GM12864 (cell line): ENCODE results near the gene OLR1.

Experiments used
- DNase-seq: peaks from one replicate; pipeline ENCODE4 v3.0.0-alpha.2; 2011; ENCODE audit warnings: low read depth
- H3K4me3 ChIP-seq: 2 replicates; pipeline ENCODE4 v1.5.1; 2011; ENCODE audit warnings: mild to moderate bottlenecking, low read depth, low read length, control low read depth
- CTCF ChIP-seq: IDR thresholded peaks from 2 replicates; pipeline ENCODE4 v1.5.1; 2011; ENCODE audit warnings: low read depth, mild to moderate bottlenecking, moderate library complexity, low read length, control low read depth, inconsistent platforms; ENCODE audit errors: missing control alignments

OLR1 gene

GRCh38 chr12:10214136-10214894 is 42.4 kb upstream of the OLR1 start:
- no peak for DNase-seq
- H3K4me3 ChIP-seq, result no peak overlapping the region
- no peak for TF ChIP-seq CTCF

- peak overlapping the region; percentile 67 for H3K4me3 ChIP-seq
- DNase-seq, result peak; percentile 35
- TF ChIP-seq CTCF, result no peak
Measured at GRCh38 chr12:10213168-10214135, 41.5 kb upstream of the OLR1 start.

GRCh38 chr12:10212739-10213131 is 40.8 kb upstream of the OLR1 start, which contains the start of gene GABARAPL1:
Gene GABARAPL1 (plus strand): TSS chr12:10212877. CDS start chr12:10213130, 253 bp downstream.
- peak within 1 kb of the TSS; percentile 67 for H3K4me3 ChIP-seq
- no peak for TF ChIP-seq CTCF
- DNase-seq, result no peak

- H3K4me3 ChIP-seq, result peak overlapping the region; percentile 67
- TF ChIP-seq CTCF, result no peak
- no peak for DNase-seq
Measured at GRCh38 chr12:10211940-10212738, 40.2 kb upstream of the OLR1 start.

GRCh38 chr12:10211101-10211939 is 39.4 kb upstream of the OLR1 start:
- no peak overlapping the region for H3K4me3 ChIP-seq
- DNase-seq, result no peak
- no peak for TF ChIP-seq CTCF

GRCh38 chr12:10210225-10210624 is 38.3 kb upstream of the OLR1 start:
- no peak for TF ChIP-seq CTCF
- no peak for DNase-seq
- no peak overlapping the region for H3K4me3 ChIP-seq
